ENCODE data around the gene TREML1.
"Not testable (repeated sequence)": the region's sequence is repeated elsewhere in the genome, so short reads cannot be mapped to it uniquely, and the experiment has no call there.

TREML1 gene

DNA sequence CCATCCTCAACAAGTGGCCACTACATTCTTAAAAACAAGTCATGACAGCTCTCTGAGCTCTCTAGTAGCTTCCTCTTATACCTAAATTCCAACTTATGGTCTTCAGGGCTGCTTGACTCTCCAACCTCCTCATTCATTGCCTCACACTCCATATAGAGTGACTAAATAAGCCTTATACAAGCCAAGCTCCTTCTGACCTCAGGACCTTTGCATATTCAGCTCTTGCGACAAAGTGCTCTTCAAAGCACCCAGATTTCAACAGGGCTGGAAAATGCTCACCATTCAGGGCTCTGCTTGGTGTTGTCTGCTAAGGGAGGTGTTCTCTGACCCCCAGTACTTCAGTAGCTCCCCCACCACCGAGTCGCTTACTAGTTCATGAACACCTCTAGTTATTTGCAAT lies 43.1 kb upstream of the TREML1 start:
- TF ChIP-seq, protein P1, sequence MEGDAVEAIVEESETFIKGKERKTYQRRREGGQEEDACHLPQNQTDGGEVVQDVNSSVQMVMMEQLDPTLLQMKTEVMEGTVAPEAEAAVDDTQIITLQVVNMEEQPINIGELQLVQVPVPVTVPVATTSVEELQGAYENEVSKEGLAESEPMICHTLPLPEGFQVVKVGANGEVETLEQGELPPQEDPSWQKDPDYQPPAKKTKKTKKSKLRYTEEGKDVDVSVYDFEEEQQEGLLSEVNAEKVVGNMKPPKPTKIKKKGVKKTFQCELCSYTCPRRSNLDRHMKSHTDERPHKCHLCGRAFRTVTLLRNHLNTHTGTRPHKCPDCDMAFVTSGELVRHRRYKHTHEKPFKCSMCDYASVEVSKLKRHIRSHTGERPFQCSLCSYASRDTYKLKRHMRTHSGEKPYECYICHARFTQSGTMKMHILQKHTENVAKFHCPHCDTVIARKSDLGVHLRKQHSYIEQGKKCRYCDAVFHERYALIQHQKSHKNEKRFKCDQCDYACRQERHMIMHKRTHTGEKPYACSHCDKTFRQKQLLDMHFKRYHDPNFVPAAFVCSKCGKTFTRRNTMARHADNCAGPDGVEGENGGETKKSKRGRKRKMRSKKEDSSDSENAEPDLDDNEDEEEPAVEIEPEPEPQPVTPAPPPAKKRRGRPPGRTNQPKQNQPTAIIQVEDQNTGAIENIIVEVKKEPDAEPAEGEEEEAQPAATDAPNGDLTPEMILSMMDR (conservative IDR thresholded peaks at IDR 0.05; ENCODE audit: low read depth) = no peak
- no peak for DNase-seq (ENCODE audit: low spot score)
- POLR2A ChIA-PET (ENCODE audit: low non-redundant PET) = no interaction called here
- no peak overlapping the region for H3K27ac ChIP-seq
- CTCF ChIA-PET = no interaction called here

DNA sequence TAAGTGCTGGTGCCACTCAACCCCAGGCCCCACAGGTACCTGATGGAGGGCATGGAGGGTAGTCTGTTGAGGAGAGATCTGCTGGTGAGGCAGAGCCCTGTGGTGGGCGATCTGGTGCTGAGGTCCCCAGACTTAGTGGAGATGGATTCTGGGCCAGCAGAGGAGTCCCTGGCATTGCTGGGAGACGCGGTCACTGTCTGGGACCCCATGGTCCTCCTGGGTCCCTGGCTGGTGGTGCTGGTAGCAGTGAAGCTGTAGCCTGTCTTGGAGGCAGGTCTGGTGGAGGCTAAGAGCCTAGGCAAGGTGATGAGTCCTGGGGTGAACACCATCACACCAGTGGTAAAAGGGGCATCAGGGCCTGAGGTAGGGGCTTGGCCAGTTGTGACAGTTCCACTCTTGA lies 40.2 kb upstream of the TREML1 start:
- ChIA-PET CTCF (no interaction called here), POLR2A (ENCODE audit: low non-redundant PET) (no interaction called here)
- no peak for DNase-seq (ENCODE audit: low spot score)
- TF ChIP-seq, protein P1 (conservative IDR thresholded peaks at IDR 0.05; ENCODE audit: low read depth) = no peak
- H3K27ac ChIP-seq = no peak overlapping the region

DNA sequence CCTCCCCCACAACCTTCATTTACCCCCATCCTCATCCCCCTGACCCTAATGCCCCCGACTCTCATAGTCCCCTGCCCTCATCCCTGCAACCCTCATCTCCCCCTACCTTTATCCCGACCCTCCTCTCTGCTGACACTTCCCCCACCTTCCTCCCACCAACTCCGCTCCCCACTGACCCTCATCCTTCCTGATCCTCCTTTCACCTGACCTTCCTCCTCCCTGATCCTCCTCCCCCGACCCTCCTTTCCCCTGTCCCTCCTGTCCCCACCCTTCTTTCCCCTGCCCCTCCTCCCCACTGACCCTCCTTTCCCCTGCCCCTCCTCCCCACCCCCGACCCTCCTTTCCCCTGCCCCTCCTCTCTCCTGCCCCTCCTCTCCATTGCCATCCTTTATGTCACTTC lies 39.7 kb upstream of the TREML1 start:
- H3K27ac ChIP-seq = no peak overlapping the region
- TF ChIP-seq, protein P1 (conservative IDR thresholded peaks at IDR 0.05; ENCODE audit: low read depth) = no peak
- ChIA-PET POLR2A (ENCODE audit: low non-redundant PET) (no interaction called here), CTCF (no interaction called here)
- DNase-seq (ENCODE audit: low spot score) = no peak

DNA sequence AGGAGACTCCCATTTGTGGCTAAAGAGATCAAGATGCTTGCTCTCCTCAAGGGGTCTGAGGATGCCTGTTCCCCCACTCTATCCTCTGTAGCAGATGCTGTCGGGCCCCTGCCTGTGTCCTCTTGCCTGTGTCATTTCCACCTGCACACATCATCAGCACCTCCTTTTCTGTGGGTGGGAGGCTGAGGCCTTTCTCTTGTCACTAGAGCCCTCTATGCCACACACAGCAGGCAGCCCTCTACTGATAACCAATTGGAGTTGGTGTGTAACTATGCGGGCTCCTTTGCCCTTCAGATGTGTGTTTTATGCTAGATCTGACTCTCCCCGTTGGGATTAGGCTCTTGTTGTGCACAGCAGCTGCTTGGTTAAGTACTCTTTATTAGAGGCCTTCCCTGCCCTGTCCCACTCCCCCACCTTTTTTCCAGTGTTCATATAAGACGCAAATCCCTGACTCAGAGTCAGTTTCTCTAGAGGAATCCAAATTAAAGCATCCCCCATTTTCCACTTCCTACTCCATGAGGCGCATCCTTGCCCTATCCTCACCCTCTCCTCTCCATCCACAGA lies 39.1 kb upstream of the TREML1 start:
- TF ChIP-seq, protein P1 (conservative IDR thresholded peaks at IDR 0.05; ENCODE audit: low read depth) = no peak
- no peak overlapping the region for H3K27ac ChIP-seq
- CTCF ChIA-PET = no interaction called here
- no peak for DNase-seq (ENCODE audit: low spot score)
- POLR2A ChIA-PET (ENCODE audit: low non-redundant PET) = no interaction called here

DNA sequence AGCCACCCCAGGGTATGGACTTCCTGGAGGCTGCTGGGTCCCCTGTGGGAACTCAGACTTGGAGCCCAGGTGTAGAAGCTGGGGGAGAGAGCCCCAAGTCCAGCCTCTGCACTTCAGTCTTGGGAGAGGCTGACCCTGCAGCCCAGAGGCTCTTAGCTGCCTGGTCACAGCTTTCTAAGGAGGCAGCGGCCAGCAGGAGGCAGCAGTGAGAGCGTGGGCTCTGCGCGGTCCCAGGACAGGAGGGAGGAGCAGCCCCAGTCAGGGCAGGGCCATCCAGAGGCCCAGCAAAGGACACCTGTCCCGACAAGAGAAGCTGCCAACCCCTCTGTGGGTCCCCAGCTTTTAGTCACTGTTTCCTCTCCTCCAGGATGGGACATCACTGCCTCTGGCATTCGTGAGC lies 37.4 kb upstream of the TREML1 start:
- ChIA-PET POLR2A (ENCODE audit: low non-redundant PET) (no interaction called here), CTCF (interaction anchor here (0.5 to 0.7 kb wide), 2 partner anchors 84 to 92 kb away, joined by 3 to 4 read pairs; no protein-coding TSS in a partner anchor)
- H3K27ac ChIP-seq = no peak overlapping the region
- TF ChIP-seq, protein P1 (conservative IDR thresholded peaks at IDR 0.05; ENCODE audit: low read depth) = no peak
- no peak for DNase-seq (ENCODE audit: low spot score)

DNA sequence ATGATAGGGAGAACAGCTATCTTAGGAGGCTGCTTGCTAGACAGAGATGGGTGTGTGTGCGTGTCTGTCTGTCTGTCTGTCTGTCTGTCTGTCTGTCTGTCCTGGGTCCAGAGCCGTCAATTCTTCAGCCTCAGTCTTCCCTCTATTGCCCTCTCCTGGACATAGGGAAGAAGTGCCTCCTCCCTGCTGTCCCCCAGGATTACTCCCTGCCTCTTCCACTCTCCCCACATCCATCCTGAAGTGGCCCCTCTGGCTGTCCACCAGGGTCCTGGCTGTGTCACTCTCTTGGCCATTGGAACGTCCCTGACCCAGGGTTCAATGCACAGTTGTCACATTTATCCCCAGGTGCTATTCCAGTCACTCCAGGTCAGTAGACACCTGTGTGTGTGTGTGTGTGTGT lies 36.6 kb upstream of the TREML1 start:
- TF ChIP-seq, protein P1 (conservative IDR thresholded peaks at IDR 0.05; ENCODE audit: low read depth) = no peak
- H3K27ac ChIP-seq = no peak overlapping the region
- POLR2A ChIA-PET (ENCODE audit: low non-redundant PET) = no interaction called here
- no peak for DNase-seq (ENCODE audit: low spot score)
- CTCF ChIA-PET = no interaction called here

DNA sequence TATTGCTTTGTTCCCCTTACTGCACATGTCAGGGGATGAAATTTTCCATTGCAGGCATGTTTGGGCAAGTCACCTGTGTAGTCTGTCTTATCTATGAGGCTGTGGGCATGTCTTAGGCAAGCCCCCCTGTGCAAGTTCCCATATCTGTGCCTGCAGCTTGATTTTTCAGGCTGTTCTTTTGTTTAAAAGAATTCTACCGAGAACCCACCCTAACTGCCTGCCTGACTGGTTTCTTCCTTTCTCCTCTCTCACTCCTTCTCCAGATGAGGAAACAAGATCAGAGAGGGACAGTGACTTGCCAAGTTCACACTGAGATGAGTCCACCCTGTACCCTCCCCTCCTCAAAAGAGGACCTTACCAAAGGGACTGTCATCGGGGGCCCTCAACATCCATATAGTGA lies 35.8 kb upstream of the TREML1 start:
- H3K27ac ChIP-seq = no peak overlapping the region
- DNase-seq (ENCODE audit: low spot score) = no peak
- TF ChIP-seq, protein P1 (conservative IDR thresholded peaks at IDR 0.05; ENCODE audit: low read depth) = no peak
- CTCF ChIA-PET = interaction anchor here (0.6 kb wide), 1 partner anchor 110 kb away, joined by 5 read pairs; no protein-coding TSS in a partner anchor
- POLR2A ChIA-PET (ENCODE audit: low non-redundant PET) = no interaction called here

DNA sequence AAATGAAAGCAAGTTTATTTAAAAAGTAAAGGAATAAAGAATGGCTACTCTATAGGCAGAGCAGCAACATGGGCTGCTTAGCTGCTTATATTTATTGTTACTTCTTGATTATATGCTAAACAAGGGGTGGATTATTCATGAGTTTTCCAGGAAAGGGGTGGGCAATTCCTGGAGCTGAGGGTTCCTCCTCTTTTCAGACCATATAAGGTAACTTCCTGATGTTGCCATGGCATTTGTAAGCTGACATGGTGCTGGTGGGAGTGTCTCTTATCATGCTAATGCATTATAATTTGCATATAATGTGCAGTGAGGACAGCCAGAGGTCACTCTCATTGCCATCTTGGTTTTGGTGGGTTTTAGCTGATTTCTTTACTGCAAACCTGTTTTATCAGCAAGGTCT lies 34.9 kb upstream of the TREML1 start:
- POLR2A ChIA-PET (ENCODE audit: low non-redundant PET); H3K27ac ChIP-seq; DNase-seq (ENCODE audit: low spot score); CTCF ChIA-PET: not testable (repeated sequence)
